Suprapubic skin (tissue), 4 donors: ENCODE results near the gene CCND1. TPM values are rescaled to one million over a fixed set of nuclear protein-coding genes. Genes with fewer than 3 reads are reported as not detected.
A peak's percentile ranks its signal among the peaks of the same experiment; 100 is the strongest.

Source experiments
- DNase-seq, 2 donors: peaks; one replicate each; pipeline ENCODE4 v3.0.0-alpha.2; 2019; ENCODE audit warnings: low spot score in 2 of 2
- H3K27ac ChIP-seq: fragments of 200-600 bp; sonication (generic); one replicate; pipeline ENCODE4 v1.5.1; 2019
- H3K27me3 ChIP-seq: fragments of 200-600 bp; sonication (generic); one replicate; pipeline ENCODE4 v1.5.1; 2019
- H3K36me3 ChIP-seq: fragments of 200-600 bp; sonication (generic); one replicate; pipeline ENCODE4 v1.5.1; 2019
- H3K4me1 ChIP-seq: fragments of 200-600 bp; sonication (generic); one replicate; pipeline ENCODE4 v1.5.1; 2019
- H3K4me3 ChIP-seq: fragments of 200-600 bp; sonication (generic); one replicate; pipeline ENCODE4 v1.5.1; 2019; ENCODE audit warnings: mild to moderate bottlenecking
- H3K9me3 ChIP-seq: fragments of 200-600 bp; sonication (generic); one replicate; pipeline ENCODE4 v1.5.1; 2019
- EP300 ChIP-seq: sonication (generic); formaldehyde crosslinking; IDR thresholded peaks from one replicate; pipeline ENCODE4 v1.6.1; 2017; ENCODE audit warnings: antibody characterized with exemption
- POLR2A ChIP-seq, 2 donors: fragments of 450-650 bp; IDR thresholded peaks; one replicate each; pipeline ENCODE4 v1.6.1; 2017; ENCODE audit warnings: antibody characterized with exemption in 2 of 2, mild to moderate bottlenecking in 2 of 2, moderate library complexity in 2 of 2
- POLR2AphosphoS5 ChIP-seq, 3 donors: sonication (generic); formaldehyde crosslinking; IDR thresholded peaks; one replicate each; pipeline ENCODE4 v1.6.1; 2017; ENCODE audit warnings: antibody characterized with exemption in 3 of 3
- WGBS: methylation state at CpG from one replicate; pipeline ENCODE4 v1.1.5; 2018; 5-methylcytosine and 5-hydroxymethylcytosine counted together
- total RNA-seq, 4 donors: library from RNA; depleted of rRNA; stranded (reverse); fragments of >200 nt; gene quantifications; one replicate each; pipeline ENCODE4 v1.1.0, GENCODE V29; 2016
- TF ChIP-seq, protein P1 (sequence below), 2 donors: fragments of 200-600 bp in 1 of 2; fragments of 450-650 bp in 1 of 2; sonication (generic) in 1 of 2; IDR thresholded peaks; one replicate each; pipeline ENCODE4 v1.5.1; 2016 to 2019; ENCODE audit warnings: antibody characterized with exemption in 2 of 2, mild to moderate bottlenecking in 1 of 2, moderate library complexity in 1 of 2

CCND1 gene
- total RNA-seq, 4 donors from 2014 or later: 161 to 340 (median 270) TPM

DNA sequence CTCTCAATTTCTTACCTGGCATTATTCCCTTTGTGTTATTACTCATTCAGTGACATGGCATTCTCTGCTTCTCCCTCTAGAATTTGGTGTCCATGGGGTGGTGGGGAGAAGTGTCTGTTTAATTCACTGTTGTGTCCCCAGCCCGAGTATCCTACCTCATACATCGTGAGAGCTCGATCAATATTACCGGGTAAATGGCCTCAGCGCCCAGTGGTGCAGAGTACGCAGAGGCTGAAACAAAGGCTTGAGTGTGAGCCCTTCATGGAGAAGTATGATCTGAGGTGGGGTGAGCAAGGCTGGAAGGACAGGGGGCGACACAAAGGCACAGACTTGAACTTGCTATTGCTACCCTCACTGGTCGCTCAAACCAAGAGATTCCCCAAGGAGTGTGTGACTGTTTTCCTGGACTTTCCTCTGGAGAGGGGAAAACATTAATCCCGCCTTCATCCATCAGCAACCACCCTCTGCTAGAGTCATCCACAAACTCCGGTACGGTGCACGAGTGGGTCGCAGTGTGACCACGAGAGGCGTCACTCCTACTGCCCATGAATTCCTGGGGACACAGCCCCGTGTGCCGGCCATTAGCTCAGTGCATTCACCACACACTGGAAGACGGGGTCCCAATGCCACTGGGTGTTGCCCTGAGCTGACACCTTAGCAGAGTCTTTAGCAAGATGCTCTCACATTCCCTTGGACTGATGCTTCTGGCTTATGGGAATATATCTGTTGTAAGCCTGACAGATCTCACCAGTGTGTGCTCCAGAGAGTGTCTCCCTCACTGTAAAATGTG is 35.0 kb upstream of the CCND1 start:
- Histone ChIP-seq H3K9me3 (peaks cover 12% of the 10 kb centered on the region), H3K4me3 (no peak overlapping the region), H3K36me3 (no peaks in the 10 kb centered on the region), H3K27ac (no peak overlapping the region), H3K4me1 (no peaks in the 10 kb centered on the region), H3K27me3 (peaks cover 31% of the 10 kb centered on the region)
- DNase-seq: peak in 1 of 2 donors; percentile 35
- WGBS: 94% methylated on average over 18 of the region's 18 CpGs
- TF ChIP-seq EP300: no peak
- TF ChIP-seq POLR2A (IDR thresholded peaks at IDR 0.05): no peak

DNA sequence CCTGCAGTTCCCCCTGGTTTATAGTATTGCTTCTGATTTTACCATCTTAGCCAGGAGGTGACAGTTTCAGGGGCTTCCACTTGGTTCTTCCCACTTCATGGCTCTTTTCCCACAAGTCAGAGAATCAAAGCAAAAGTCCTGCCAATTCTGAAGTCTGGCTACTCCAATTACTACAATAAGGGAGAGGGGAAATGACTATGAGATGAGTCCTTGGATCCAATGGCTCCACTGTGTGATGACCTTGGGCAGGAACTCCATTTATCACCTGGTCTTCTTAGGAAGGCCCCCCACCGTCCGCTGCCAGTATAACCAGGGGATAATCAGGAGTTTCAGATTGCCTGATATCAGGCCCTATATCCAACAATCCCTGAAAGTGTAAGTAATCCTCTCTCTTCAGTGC is 31.6 kb upstream of the CCND1 start:
- peaks cover 10% of the 10 kb centered on the region for H3K27me3 ChIP-seq
- DNase-seq: peak in 1 of 2 donors; percentile 15
- H3K36me3 ChIP-seq: no peaks in the 10 kb centered on the region
- H3K27ac ChIP-seq: no peak overlapping the region
- 95% methylated on average over 2 of the region's 2 CpGs for WGBS
- H3K9me3 ChIP-seq: peaks cover 12% of the 10 kb centered on the region
- no peaks in the 10 kb centered on the region for H3K4me1 ChIP-seq
- no peak overlapping the region for H3K4me3 ChIP-seq
- TF ChIP-seq, protein P1, sequence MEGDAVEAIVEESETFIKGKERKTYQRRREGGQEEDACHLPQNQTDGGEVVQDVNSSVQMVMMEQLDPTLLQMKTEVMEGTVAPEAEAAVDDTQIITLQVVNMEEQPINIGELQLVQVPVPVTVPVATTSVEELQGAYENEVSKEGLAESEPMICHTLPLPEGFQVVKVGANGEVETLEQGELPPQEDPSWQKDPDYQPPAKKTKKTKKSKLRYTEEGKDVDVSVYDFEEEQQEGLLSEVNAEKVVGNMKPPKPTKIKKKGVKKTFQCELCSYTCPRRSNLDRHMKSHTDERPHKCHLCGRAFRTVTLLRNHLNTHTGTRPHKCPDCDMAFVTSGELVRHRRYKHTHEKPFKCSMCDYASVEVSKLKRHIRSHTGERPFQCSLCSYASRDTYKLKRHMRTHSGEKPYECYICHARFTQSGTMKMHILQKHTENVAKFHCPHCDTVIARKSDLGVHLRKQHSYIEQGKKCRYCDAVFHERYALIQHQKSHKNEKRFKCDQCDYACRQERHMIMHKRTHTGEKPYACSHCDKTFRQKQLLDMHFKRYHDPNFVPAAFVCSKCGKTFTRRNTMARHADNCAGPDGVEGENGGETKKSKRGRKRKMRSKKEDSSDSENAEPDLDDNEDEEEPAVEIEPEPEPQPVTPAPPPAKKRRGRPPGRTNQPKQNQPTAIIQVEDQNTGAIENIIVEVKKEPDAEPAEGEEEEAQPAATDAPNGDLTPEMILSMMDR (IDR thresholded peaks at IDR 0.05): no peak
- no peak for TF ChIP-seq POLR2AphosphoS5 (IDR thresholded peaks at IDR 0.05)
- no peak for TF ChIP-seq POLR2A (IDR thresholded peaks at IDR 0.05)
- TF ChIP-seq EP300: no peak

DNA sequence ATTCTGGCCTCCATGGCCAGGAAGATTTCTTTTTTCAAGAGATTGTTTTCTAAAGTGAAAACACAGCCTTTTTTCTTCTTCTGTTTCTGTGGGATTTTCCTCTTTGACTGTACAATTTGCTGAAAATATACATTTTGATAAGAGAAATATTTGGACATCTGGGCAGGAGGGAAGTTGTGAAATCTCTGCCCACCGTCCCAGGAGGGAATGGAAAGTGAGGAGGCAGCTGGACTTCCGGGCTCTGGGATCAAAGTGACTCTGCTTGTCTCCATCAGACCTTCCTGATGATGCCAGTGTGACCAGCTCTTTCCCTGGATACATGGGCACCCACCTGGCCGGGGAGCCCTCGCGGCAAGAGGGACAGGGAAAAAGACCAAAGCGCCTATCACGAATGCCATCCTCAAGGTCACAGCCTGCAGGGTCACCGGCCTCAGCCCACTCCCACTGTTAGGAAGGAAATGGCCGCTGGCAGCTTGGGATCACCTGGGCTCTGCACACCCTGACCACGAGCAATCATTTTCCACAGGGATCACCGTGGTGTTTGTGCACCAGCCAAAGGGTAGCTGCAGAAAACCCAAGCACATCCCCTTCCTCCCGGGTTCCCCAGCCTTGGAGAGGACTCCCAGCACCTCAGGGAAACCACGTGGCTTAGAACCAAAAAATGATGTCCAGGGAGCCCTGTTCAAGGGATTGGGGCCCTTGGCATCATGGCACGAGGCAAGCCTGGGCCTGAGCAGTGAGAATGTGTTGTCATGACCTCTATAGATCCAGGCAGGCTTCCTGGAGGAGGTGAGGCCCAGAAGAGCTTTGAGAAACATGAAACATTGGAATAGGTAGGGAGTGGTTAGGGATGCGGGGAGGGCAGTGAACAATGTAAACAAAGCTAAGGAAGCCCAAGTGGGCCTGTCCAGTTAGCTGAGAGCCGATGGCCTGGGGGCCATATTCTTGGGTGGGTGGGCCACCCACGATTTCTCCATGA is 29.1 kb upstream of the CCND1 start:
- Histone ChIP-seq H3K27ac (no peak overlapping the region), H3K4me1 (no peaks in the 10 kb centered on the region), H3K4me3 (no peak overlapping the region), H3K9me3 (peaks cover 12% of the 10 kb centered on the region), H3K36me3 (no peaks in the 10 kb centered on the region), H3K27me3 (no peaks in the 10 kb centered on the region)
- TF ChIP-seq POLR2AphosphoS5 (IDR thresholded peaks at IDR 0.05) (no peak), EP300 (no peak), POLR2A (IDR thresholded peaks at IDR 0.05) (no peak)
- TF ChIP-seq, protein P1 (IDR thresholded peaks at IDR 0.05): no peak
- 77% methylated on average over 15 of the region's 17 CpGs for WGBS
- peak in 1 of 2 donors; percentile 50 for DNase-seq

DNA sequence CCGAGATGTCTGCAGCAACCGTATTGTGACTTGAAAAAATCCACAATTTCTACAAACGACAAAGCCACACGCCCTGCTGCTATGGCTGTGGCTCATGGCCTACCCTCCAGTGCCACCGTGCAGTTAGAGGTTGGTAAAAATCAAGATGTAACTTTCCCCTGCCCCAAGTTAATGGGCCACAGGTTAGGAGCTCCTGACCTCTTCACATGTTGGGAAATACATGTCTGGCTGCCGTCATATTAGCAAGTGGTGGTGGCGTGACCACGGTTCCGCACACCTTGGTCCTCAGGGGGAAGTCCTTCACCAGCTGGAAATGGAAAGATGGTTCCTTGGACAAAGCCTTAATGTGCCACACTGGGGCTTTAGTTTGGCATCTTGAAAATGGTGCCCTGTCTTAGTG is 27.4 kb upstream of the CCND1 start:
- DNase-seq: peak in 1 of 2 donors; percentile 31
- no peaks in the 10 kb centered on the region for H3K4me1 ChIP-seq
- no peak overlapping the region for H3K27ac ChIP-seq
- 93% methylated on average over 8 of the region's 9 CpGs for whole genome bisulfite sequencing
- H3K4me3 ChIP-seq: no peak overlapping the region
- no peaks in the 10 kb centered on the region for H3K36me3 ChIP-seq
- H3K27me3 ChIP-seq: no peaks in the 10 kb centered on the region
- H3K9me3 ChIP-seq: peaks cover 4% of the 10 kb centered on the region
- TF ChIP-seq POLR2A (IDR thresholded peaks at IDR 0.05) (no peak), POLR2AphosphoS5 (IDR thresholded peaks at IDR 0.05) (no peak), EP300 (no peak)
- TF ChIP-seq, protein P1 (IDR thresholded peaks at IDR 0.05): no peak

DNA sequence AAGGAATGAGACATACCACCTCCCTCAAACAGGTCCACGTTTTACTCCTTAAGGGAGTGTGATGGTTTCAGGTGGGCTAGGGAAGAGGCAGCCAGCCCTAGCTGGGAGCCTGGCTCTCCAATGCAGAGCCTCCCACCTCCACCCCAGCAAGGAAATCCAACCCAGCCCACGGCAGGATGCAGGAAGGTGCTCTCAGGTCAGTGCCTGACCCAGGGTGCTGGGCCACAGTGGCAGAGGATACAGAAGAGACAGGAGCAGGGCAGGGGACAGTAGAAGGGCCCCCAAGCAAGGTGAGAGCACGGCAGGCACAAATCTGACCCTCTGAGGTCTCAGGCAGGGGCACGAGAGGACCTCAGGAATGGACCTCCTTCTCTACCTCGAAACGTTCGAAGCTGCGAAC is 26.9 kb upstream of the CCND1 start:
- peaks cover under 1% of the 10 kb centered on the region for H3K9me3 ChIP-seq
- no peak overlapping the region for H3K27ac ChIP-seq
- DNase-seq: peak in 1 of 2 donors; percentile 64
- H3K4me3 ChIP-seq: no peak overlapping the region
- no peaks in the 10 kb centered on the region for H3K27me3 ChIP-seq
- H3K4me1 ChIP-seq: no peaks in the 10 kb centered on the region
- no peaks in the 10 kb centered on the region for H3K36me3 ChIP-seq
- 90% methylated on average over 7 of the region's 8 CpGs for WGBS
- no peak for TF ChIP-seq EP300
- TF ChIP-seq, protein P1 (IDR thresholded peaks at IDR 0.05): no peak
- TF ChIP-seq POLR2AphosphoS5 (IDR thresholded peaks at IDR 0.05): no peak
- no peak for TF ChIP-seq POLR2A (IDR thresholded peaks at IDR 0.05)
